ENCODE data around the gene SOHLH1. TPM values are rescaled to one million over a fixed set of nuclear protein-coding genes. Genes with fewer than 3 reads are reported as not detected.

SOHLH1 gene
- total RNA-seq, 3 donors from 2014 or later (not counting 1 experiment from before 2014, with no cell fraction given) = not detected

- no peaks in the 10 kb centered on the region for H3K4me1 ChIP-seq (ENCODE audit: control insufficient read depth, insufficient read depth, low read length)
- no peaks in the 10 kb centered on the region for H3K27me3 ChIP-seq (ENCODE audit: control insufficient read depth, insufficient read depth, low read length)
- H3K4me3 ChIP-seq (ENCODE audit: low read length) = no peak overlapping the region
- intact Hi-C loops (cut with micrococcal nuclease) = no loop called here
- ATAC-seq (no peak), DNase-seq (no peak)
- no peaks in the 10 kb centered on the region for H3K9me3 ChIP-seq (ENCODE audit: control insufficient read depth, insufficient read depth, low read length)
- H3K4me3 Mint-ChIP-seq = no peak overlapping the region
- no peak for TF ChIP-seq CTCF (IDR thresholded peaks at IDR 0.05)
- H3K27ac ChIP-seq (ENCODE audit: low read length) = no peak overlapping the region
- 83% methylated on average over 15 of the region's 15 CpGs for WGBS (ENCODE audit: insufficient coverage)
- H3K9me3 Mint-ChIP-seq = no peaks in the 10 kb centered on the region
- no peak overlapping the region for H3K27ac Mint-ChIP-seq
- no peaks in the 10 kb centered on the region for H3K36me3 Mint-ChIP-seq
- H3K4me1 Mint-ChIP-seq = no peaks in the 10 kb centered on the region
- no peaks in the 10 kb centered on the region for H3K36me3 ChIP-seq (ENCODE audit: control insufficient read depth, insufficient read depth, low read length)
- peaks cover 0 to 3% of the 10 kb centered on the region in 2 donors for H3K27me3 Mint-ChIP-seq (ENCODE audit: low read depth in 2 of 2)
Measured at GRCh38 chr9:135657416-135657815, 41.9 kb downstream of the SOHLH1 start.

- Mint-ChIP-seq H3K4me3 (no peak overlapping the region), H3K27ac (no peak overlapping the region), H3K4me1 (no peaks in the 10 kb centered on the region), H3K36me3 (no peaks in the 10 kb centered on the region), H3K27me3 (ENCODE audit: low read depth in 2 of 2) (peaks cover 0 to 5% of the 10 kb centered on the region in 2 donors), H3K9me3 (peaks cover 0 to 2% of the 10 kb centered on the region in 2 donors)
- Histone ChIP-seq H3K27ac (ENCODE audit: low read length) (no peak overlapping the region), H3K4me1 (ENCODE audit: control insufficient read depth, insufficient read depth, low read length) (no peaks in the 10 kb centered on the region), H3K36me3 (ENCODE audit: control insufficient read depth, insufficient read depth, low read length) (no peaks in the 10 kb centered on the region), H3K4me3 (ENCODE audit: low read length) (no peak overlapping the region), H3K9me3 (ENCODE audit: control insufficient read depth, insufficient read depth, low read length) (no peaks in the 10 kb centered on the region), H3K27me3 (ENCODE audit: control insufficient read depth, insufficient read depth, low read length) (no peaks in the 10 kb centered on the region)
- peak in 1 of 3 donors; percentile 8 for ATAC-seq
- TF ChIP-seq CTCF (IDR thresholded peaks at IDR 0.05) = no peak
- WGBS (ENCODE audit: insufficient coverage) = 87% methylated on average over 8 of the region's 8 CpGs
- intact Hi-C loops (cut with micrococcal nuclease) = no loop called here
- DNase-seq = no peak
Measured at GRCh38 chr9:135655317-135655716, 44.0 kb downstream of the SOHLH1 start.

- no peak for ATAC-seq
- Histone ChIP-seq H3K4me1 (ENCODE audit: control insufficient read depth, insufficient read depth, low read length) (no peaks in the 10 kb centered on the region), H3K36me3 (ENCODE audit: control insufficient read depth, insufficient read depth, low read length) (no peaks in the 10 kb centered on the region), H3K9me3 (ENCODE audit: control insufficient read depth, insufficient read depth, low read length) (peaks cover 19% of the 10 kb centered on the region), H3K27ac (ENCODE audit: low read length) (no peak overlapping the region), H3K4me3 (ENCODE audit: low read length) (no peak overlapping the region), H3K27me3 (ENCODE audit: control insufficient read depth, insufficient read depth, low read length) (no peaks in the 10 kb centered on the region)
- Mint-ChIP-seq H3K4me3 (no peak overlapping the region), H3K27me3 (ENCODE audit: low read depth in 2 of 2) (peaks cover 0 to 8% of the 10 kb centered on the region in 2 donors), H3K27ac (no peak overlapping the region), H3K4me1 (no peaks in the 10 kb centered on the region), H3K9me3 (peaks cover 9 to 11% of the 10 kb centered on the region in 2 donors), H3K36me3 (peaks cover 21% of the 10 kb centered on the region)
- no peak for DNase-seq
- intact Hi-C loops (cut with micrococcal nuclease) = no loop called here
- 91% methylated on average over 17 of the region's 17 CpGs for WGBS (ENCODE audit: insufficient coverage)
- no peak for TF ChIP-seq CTCF (IDR thresholded peaks at IDR 0.05)
Measured at GRCh38 chr9:135650408-135650807, 48.9 kb downstream of the SOHLH1 start.

- Mint-ChIP-seq H3K27ac (no peak overlapping the region), H3K9me3 (peaks cover 17 to 19% of the 10 kb centered on the region in 2 donors), H3K27me3 (ENCODE audit: low read depth in 2 of 2) (peaks cover 0 to 10% of the 10 kb centered on the region in 2 donors), H3K4me3 (no peak overlapping the region), H3K4me1 (no peaks in the 10 kb centered on the region), H3K36me3 (peaks cover 30% of the 10 kb centered on the region)
- intact Hi-C loops (cut with micrococcal nuclease) = no loop called here
- Histone ChIP-seq H3K4me3 (ENCODE audit: low read length) (no peak overlapping the region), H3K9me3 (ENCODE audit: control insufficient read depth, insufficient read depth, low read length) (peaks cover 25% of the 10 kb centered on the region), H3K27me3 (ENCODE audit: control insufficient read depth, insufficient read depth, low read length) (no peaks in the 10 kb centered on the region), H3K36me3 (ENCODE audit: control insufficient read depth, insufficient read depth, low read length) (no peaks in the 10 kb centered on the region), H3K4me1 (ENCODE audit: control insufficient read depth, insufficient read depth, low read length) (no peaks in the 10 kb centered on the region), H3K27ac (ENCODE audit: low read length) (no peak overlapping the region)
- no peak for TF ChIP-seq CTCF (IDR thresholded peaks at IDR 0.05)
- ATAC-seq = no peak
- WGBS (ENCODE audit: insufficient coverage) = 75% methylated on average over 1 of the region's 2 CpGs
- DNase-seq = no peak
Measured at GRCh38 chr9:135649508-135649907, 49.8 kb downstream of the SOHLH1 start.
